HuH-7.5 (cell line): Measurements from ENCODE around the gene COL9A3.
"Not testable (repeated sequence)": the region's sequence is repeated elsewhere in the genome, so short reads cannot be mapped to it uniquely, and the experiment has no call there.

Source experiments
- DNase-seq: peaks from one replicate; pipeline ENCODE4 v3.0.0; 2011; ENCODE audit warnings: low spot score

The COL9A3 gene

DNA sequence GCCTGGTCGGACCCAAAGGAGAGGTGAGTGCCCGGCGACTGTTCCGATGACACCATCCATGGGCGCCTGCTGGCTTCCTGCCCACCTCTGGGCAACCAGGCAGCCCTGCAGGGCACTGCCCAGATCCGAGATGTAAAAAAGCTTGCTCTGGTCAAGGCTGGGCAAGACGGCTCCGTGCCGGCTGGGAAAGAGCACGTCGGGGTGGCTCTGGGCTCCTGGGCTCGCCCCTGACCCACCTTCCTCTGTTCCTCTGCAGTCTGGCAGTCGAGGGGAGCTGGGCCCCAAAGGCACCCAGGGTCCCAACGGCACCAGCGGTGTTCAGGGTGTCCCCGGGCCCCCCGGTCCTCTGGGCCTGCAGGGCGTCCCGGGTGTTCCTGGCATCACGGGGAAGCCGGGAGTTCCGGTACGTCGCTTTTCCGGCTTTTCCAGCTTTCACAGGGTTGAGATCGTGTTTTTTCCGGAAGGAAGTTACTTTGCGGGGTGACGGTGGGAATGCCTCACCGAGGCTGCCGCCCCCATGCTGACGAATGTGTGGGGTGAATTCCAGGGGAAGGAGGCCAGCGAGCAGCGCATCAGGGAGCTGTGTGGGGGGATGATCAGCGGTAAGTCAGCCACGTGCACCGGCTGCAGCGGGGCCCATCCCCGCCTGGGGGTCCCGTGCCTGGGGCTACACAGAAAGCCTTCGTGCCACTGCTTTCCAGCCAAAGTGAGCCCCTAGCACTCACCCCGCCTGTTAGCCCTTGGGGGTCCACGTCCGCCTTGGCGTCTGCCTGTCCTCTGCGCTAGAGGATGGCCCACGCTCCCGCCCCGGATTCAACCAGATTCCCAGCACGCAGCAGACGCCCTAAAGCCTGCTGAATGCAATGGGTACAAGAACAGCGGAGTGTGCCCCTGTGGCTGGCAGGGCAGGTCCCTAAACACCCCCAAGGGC, 19.3 kb downstream of the COL9A3 start:
- no peak for DNase-seq

DNA sequence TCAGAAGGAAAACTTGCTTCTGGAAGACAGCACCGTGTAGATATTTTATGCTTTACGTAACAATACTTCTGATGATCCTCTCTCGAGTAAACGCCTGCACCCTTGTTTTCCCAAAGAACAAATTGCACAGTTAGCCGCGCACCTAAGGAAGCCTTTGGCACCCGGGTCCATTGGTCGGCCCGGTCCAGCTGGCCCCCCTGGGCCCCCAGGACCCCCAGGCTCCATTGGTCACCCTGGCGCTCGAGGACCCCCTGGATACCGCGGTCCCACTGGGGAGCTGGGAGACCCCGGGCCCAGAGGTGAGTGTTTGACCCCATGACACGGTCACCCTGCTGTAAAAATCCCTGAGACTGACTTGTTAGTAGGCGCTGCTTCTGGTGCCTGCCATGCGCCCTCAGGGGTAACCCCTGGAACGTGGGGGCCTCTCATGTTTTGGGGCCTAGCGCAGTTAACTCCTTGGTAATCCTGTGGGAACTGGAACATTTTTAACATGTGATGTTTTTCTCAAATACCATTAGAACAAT, 20.2 kb downstream of the COL9A3 start:
- no peak for DNase-seq

GRCh38 chr20:62837790-62838127, 20.9 kb downstream of the COL9A3 start:
- DNase-seq, result no peak

- no peak for DNase-seq
Measured at GRCh38 chr20:62838128-62838891, 21.5 kb downstream of the COL9A3 start.

- no peak for DNase-seq
Measured at GRCh38 chr20:62839261-62839660, 22.4 kb downstream of the COL9A3 start.

GRCh38 chr20:62839816-62840215, 23.0 kb downstream of the COL9A3 start:
- no peak for DNase-seq

DNA sequence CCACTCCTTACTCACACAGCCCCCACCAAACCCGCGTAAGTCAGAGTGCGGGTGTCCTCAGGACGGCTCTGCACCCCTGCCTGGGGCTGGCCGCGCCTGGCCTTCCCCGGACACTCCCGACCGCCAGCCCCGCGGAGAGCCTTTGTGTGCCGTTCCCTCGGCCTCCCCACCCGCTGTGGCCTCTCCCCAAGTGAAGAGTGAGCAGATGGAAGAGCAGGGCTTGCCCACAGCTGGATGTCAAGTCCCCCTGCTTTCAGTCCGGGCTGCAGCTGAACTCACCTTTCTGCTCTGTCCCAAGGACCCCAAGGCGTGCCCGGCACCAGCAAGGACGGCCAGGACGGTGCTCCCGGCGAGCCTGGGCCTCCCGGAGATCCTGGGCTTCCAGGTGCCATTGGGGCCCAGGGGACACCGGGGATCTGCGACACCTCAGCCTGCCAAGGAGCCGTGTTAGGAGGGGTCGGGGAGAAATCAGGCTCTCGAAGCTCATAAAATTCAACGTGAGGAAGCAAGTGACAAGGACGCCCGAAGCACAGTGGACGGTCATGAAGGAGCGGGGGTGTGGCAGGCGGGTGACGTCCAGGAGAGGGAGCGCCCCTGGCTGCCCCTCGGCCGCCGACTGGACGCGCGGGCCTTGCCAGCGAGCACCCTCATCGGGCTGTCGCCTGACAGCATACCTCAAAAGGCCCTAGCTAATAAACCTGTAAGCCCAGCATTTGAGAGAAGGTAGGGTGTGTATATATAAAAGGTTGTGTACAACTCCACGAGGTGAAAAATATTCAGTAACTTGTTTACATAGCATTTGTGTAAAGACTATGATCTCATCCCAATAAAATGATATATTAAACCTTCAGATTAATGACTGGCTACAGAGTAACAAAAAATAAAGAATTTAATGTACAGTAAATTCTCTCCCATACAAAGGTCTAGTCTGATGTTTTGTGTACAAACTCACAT, 23.7 kb downstream of the COL9A3 start:
- DNase-seq, result no peak

GRCh38 chr20:62841705-62842212, 24.9 kb downstream of the COL9A3 start:
- no peak for DNase-seq

GRCh38 chr20:62843656-62844055, 26.8 kb downstream of the COL9A3 start:
- no peak for DNase-seq

DNA sequence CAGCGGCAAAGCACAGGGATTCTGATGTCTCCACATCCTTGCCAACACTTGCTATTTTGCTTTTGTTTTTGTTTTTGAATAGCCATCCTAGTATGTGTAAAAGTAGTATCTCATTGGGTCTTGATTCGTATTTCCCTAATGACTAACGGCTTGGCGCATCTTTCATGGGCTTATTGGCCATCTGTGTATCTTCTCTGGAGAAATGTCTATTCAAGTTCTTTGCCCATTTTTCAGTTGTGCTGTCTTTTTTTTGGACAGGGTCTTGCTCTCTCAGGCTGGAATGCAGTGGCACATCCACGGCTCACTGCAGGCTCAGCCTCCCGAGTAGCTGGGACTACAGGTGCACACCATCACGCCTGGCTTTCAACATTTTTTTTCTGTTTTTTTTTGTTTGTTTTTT, 27.3 kb downstream of the COL9A3 start:
- no peak for DNase-seq

DNA sequence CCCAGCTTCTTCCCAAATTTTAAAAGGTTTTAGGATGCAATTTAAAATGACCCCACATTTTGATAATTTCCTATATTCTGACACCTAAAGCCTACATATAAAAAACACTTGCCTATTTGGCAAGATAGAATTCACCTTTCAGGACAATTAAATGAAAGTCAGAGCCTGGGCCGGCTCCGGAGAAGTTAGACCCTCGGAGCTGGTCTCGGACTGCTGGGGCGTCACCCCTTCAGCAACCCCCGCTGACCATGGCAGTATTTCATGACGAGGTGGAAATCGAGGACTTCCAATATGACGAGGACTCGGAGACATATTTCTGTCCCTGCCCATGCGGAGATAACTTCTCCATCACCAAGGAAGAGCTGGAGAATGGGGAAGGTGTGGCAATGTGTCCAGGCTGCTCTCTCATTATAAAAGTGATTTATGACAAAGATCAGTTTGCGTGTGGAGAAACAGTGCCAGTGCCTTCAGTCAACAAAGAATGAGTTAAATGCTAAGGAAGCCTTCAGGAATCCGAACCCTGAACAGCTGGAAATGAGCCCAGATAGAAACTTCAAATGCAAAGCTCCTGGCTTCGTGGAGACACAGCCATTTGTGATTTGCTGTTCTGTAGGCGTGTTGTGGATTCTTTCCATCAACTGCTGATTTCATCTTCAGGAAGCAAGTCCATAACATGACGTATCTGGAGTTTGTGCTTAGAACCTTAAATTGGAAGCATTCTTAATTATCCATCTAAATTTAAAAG, 28.7 kb downstream of the COL9A3 start:
- DNase-seq, result no peak

- DNase-seq, result no peak
Measured at GRCh38 chr20:62846166-62846890, 29.5 kb downstream of the COL9A3 start.

GRCh38 chr20:62848917-62849316, 32.1 kb downstream of the COL9A3 start:
- not testable (repeated sequence) for DNase-seq

- DNase-seq, result no peak
Measured at GRCh38 chr20:62849431-62849830, 32.6 kb downstream of the COL9A3 start.

GRCh38 chr20:62850333-62850974, 33.6 kb downstream of the COL9A3 start:
- no peak for DNase-seq

GRCh38 chr20:62852196-62852595, 35.3 kb downstream of the COL9A3 start:
- no peak for DNase-seq

DNA sequence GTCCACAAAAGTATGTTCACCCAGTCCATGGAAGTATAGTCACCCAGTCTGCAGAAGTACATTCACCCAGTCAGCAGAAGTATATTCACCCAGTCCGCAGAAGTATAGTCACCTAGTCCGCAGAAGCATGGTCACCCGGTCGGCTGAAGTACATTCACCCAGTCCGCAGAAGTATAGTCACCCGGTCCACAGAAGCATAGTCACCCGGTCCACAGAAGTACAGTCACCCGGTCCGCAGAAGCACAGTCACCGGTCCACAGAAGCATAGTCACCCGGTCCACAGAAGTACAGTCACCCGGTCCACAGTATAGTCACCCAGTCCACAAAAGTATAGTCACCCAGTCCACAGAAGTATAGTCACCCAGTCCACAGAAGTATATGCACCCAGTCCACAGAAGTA, 36.0 kb downstream of the COL9A3 start:
- no peak for DNase-seq

DNA sequence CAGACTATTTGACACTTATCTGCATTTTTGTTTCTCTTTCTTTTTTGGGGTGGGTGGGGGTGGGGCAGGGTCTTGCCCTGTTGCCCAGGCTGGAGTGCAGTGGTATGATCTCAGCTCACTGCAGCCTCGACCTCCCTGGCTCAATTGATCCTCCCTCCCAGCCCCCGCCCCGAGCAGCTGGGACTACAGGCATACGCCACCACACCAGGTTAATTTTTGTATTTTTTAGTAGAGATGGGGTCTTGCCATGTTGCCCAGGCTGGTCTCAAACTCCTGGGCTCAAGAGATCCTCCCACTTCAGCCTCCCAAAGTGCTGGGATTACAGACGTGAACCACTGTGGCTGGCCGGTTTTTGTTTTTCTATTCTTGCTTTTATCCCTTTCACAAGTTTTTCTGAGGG, 36.5 kb downstream of the COL9A3 start:
- not testable (repeated sequence) for DNase-seq

DNA sequence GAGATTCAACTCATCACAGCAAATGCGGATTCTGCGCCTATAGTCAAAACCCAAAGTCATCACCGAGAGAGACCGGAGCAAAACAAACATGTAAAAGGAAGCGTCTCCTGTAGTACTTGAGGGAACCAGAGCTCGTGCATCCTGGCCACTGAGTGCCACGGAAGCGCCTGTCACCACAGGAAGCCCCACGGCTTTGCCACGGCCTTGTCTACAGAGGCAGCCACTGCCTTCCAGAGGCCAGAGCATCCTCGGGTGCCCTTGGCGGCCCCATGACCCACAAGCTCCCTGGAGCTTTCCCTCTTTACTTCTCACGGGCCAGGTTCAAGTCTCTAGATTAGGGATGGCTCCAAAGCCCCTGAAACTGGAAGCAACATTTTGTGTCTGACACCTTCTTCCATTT, 37.3 kb downstream of the COL9A3 start:
- DNase-seq, result no peak

DNA sequence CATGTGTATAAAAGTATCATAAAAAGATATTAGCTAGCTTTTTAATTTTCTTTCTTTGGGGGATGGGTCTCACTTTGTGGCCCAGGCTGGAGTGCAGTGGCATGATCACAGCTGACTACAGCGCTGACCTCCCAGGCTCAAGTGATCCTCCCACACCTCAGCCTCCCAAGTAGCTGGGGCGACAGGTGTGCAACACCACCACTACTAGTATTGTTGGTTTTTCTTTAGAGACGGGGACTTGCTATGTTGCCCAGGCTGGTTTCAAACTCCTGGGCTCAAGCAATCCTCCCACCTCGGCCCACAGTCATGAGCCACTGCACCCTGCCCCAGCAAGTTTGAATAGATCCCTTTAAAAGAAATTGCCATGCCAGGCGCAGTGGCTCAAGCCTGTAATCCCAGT, 38.3 kb downstream of the COL9A3 start:
- no peak for DNase-seq
